ENCODE measurements around the gene SH3PXD2A. TPM values are rescaled to one million over a fixed set of nuclear protein-coding genes. Genes with fewer than 3 reads are reported as not detected.
"Not testable (repeated sequence)": the region's sequence is repeated elsewhere in the genome, so short reads cannot be mapped to it uniquely, and the experiment has no call there.

The SH3PXD2A gene
- polyA plus RNA-seq, 3 donors: 3.0 to 61.0 (median 36.1) TPM

GRCh38 chr10:103824281-103824680, 31.1 kb downstream of the SH3PXD2A start:
- WGBS, 3 donors: 39 to 63% (median 44%) methylated on average over 6 of the region's 6 CpGs
- H3K27ac ChIP-seq (ENCODE audit: low read depth, low read length): no peak overlapping the region

GRCh38 chr10:103823706-103824272, 31.6 kb downstream of the SH3PXD2A start:
- 66 to 76% (median 73%) methylated on average over 9 of the region's 9 CpGs for WGBS, 3 donors
- no peak overlapping the region for H3K27ac ChIP-seq (ENCODE audit: low read depth, low read length)

- 40 to 49% (median 48%) methylated on average over 3 of the region's 3 CpGs for WGBS, 3 donors
- H3K27ac ChIP-seq (ENCODE audit: low read depth, low read length): no peak overlapping the region
Observed at GRCh38 chr10:103822800-103823199, 32.6 kb downstream of the SH3PXD2A start.

- H3K27ac ChIP-seq (ENCODE audit: low read depth, low read length): no peak overlapping the region
- WGBS, 3 donors: 66 to 76% (median 74%) methylated on average over 5 of the region's 5 CpGs
Observed at GRCh38 chr10:103822107-103822716, 33.2 kb downstream of the SH3PXD2A start.

GRCh38 chr10:103820101-103821062, 35.0 kb downstream of the SH3PXD2A start:
- H3K27ac ChIP-seq (ENCODE audit: low read depth, low read length): no peak overlapping the region
- WGBS, 3 donors: 22 to 54% (median 25%) methylated on average over 18 to 19 of the region's 19 CpGs

- WGBS, 3 donors: 64 to 68% (median 67%) methylated on average over 7 of the region's 7 CpGs
Observed at GRCh38 chr10:103819493-103819892, 35.9 kb downstream of the SH3PXD2A start.

GRCh38 chr10:103818765-103819374, 36.5 kb downstream of the SH3PXD2A start:
- 50 to 94% (median 86%) methylated on average over 6 of the region's 6 CpGs for WGBS, 3 donors
- no peak overlapping the region for H3K27ac ChIP-seq (ENCODE audit: low read depth, low read length)

More at GRCh38 chr10:103819493-103819892, 35.9 kb downstream of the SH3PXD2A start:
- H3K27ac ChIP-seq (ENCODE audit: low read depth, low read length): no peak overlapping the region

GRCh38 chr10:103818105-103818504, 37.3 kb downstream of the SH3PXD2A start:
- no peak overlapping the region for H3K27ac ChIP-seq (ENCODE audit: low read depth, low read length)
- WGBS, 3 donors: 84 to 92% (median 91%) methylated on average over 3 of the region's 3 CpGs

- 75 to 79% (median 76%) methylated on average over 6 of the region's 6 CpGs for WGBS, 3 donors
- no peak overlapping the region for H3K27ac ChIP-seq (ENCODE audit: low read depth, low read length)
Observed at GRCh38 chr10:103816431-103816830, 38.9 kb downstream of the SH3PXD2A start.

GRCh38 chr10:103814626-103815370, 40.6 kb downstream of the SH3PXD2A start:
- no peak overlapping the region for H3K27ac ChIP-seq (ENCODE audit: low read depth, low read length)
- 85 to 92% (median 91%) methylated on average over 4 of the region's 4 CpGs for WGBS, 3 donors

GRCh38 chr10:103814105-103814504, 41.3 kb downstream of the SH3PXD2A start:
- no peak overlapping the region for H3K27ac ChIP-seq (ENCODE audit: low read depth, low read length)
- WGBS, 3 donors: 50 to 82% (median 81%) methylated on average over 7 of the region's 7 CpGs

GRCh38 chr10:103813312-103813711, 42.1 kb downstream of the SH3PXD2A start:
- not testable (repeated sequence) for H3K27ac ChIP-seq (ENCODE audit: low read depth, low read length)
- 95 to 99% (median 95%) methylated on average over 4 of the region's 4 CpGs for WGBS, 3 donors

GRCh38 chr10:103812432-103812831, 42.9 kb downstream of the SH3PXD2A start:
- WGBS, 3 donors: 33 to 62% (median 47%) methylated on average over 4 of the region's 4 CpGs
- H3K27ac ChIP-seq (ENCODE audit: low read depth, low read length): no peak overlapping the region

GRCh38 chr10:103812004-103812403, 43.4 kb downstream of the SH3PXD2A start:
- WGBS, 3 donors: 20 to 91% (median 84%) methylated on average over 3 of the region's 3 CpGs

GRCh38 chr10:103811463-103811862, 43.9 kb downstream of the SH3PXD2A start:
- no peak overlapping the region for H3K27ac ChIP-seq (ENCODE audit: low read depth, low read length)
- 87 to 94% (median 93%) methylated on average over 6 of the region's 6 CpGs for WGBS, 3 donors

More at GRCh38 chr10:103812004-103812403, 43.4 kb downstream of the SH3PXD2A start:
- H3K27ac ChIP-seq (ENCODE audit: low read depth, low read length): no peak overlapping the region

- no peak overlapping the region for H3K27ac ChIP-seq (ENCODE audit: low read depth, low read length)
- 61 to 86% (median 74%) methylated on average over 2 of the region's 2 CpGs for WGBS, 3 donors
Observed at GRCh38 chr10:103808780-103809179, 46.6 kb downstream of the SH3PXD2A start.

- 93 to 97% (median 95%) methylated on average over 6 of the region's 6 CpGs for WGBS, 3 donors
- no peak overlapping the region for H3K27ac ChIP-seq (ENCODE audit: low read depth, low read length)
Observed at GRCh38 chr10:103807996-103808395, 47.4 kb downstream of the SH3PXD2A start.

Measured in adipose tissue (tissue), 3 donors.